CD4-positive, alpha-beta T cell (primary cell): ENCODE data around the gene COL15A1. TPM values are rescaled to one million over a fixed set of nuclear protein-coding genes. Genes with fewer than 3 reads are reported as not detected.

Experiments
- ATAC-seq: fragments of 200-7000 bp; cut with Tn5 transposase; one replicate; pipeline ENCODE4 v1.10.0; 2022; ENCODE audit warnings: mild to moderate bottlenecking; ENCODE audit not compliant: poor library complexity
- CTCF ChIA-PET: fragments of 350-600 bp; sonication (Branson Sonifier 250); formaldehyde crosslinking; loops from one replicate; lab custom pipeline; 2021; ENCODE audit warnings: antibody characterized with exemption, inconsistent platforms; lab: Charles Lee
- POLR2A ChIA-PET: fragments of 350-600 bp; sonication (Branson Sonifier 250); formaldehyde crosslinking; loops from one replicate; lab custom pipeline; 2021; ENCODE audit warnings: antibody characterized with exemption, inconsistent platforms; lab: Charles Lee
- DNase-seq, 14 experiments: peaks; one replicate each; pipeline ENCODE4 v3.0.0-alpha.2; 2013 to 2020; ENCODE audit warnings: mixed read lengths in 2 of 14
- H3K27ac ChIP-seq, 2 donors: one replicate each; pipeline versions ENCODE4 v1.5.1 to v1.7.0; 2013; ENCODE audit warnings: low read length in 2 of 2, low read depth in 1 of 2, mild to moderate bottlenecking in 1 of 2
- H3K27me3 ChIP-seq, 2 experiments: 1 replicate in 1 of 2; 2 replicates in 1 of 2; pipeline versions ENCODE4 v1.6.1 to v1.7.0; 2013; ENCODE audit warnings: low read length in 2 of 2, control low read depth in 1 of 2, mild to moderate bottlenecking in 1 of 2, moderate library complexity in 1 of 2; ENCODE audit not compliant: insufficient read depth in 2 of 2, control insufficient read depth in 1 of 2
- H3K36me3 ChIP-seq: one replicate; pipeline ENCODE4 v1.6.1; 2013; ENCODE audit warnings: low read length, control low read depth; ENCODE audit not compliant: insufficient read depth
- H3K4me1 ChIP-seq: one replicate; pipeline ENCODE4 v1.6.1; 2013; ENCODE audit warnings: low read length, control low read depth; ENCODE audit not compliant: insufficient read depth
- H3K4me3 ChIP-seq: one replicate; pipeline ENCODE4 v1.5.1; 2013; ENCODE audit warnings: mild to moderate bottlenecking, low read length, moderate library complexity
- H3K9me3 ChIP-seq, 2 experiments: 1 replicate in 1 of 2; 2 replicates in 1 of 2; pipeline versions ENCODE4 v1.6.1 to v1.7.0; 2013; ENCODE audit warnings: low read length in 2 of 2, mild to moderate bottlenecking in 2 of 2, control low read depth in 1 of 2, moderate library complexity in 1 of 2; ENCODE audit not compliant: control insufficient read depth in 1 of 2, insufficient read depth in 1 of 2
- H3K27ac Mint-ChIP-seq: one replicate; pipeline ENCODE4 v1.8.0; 2020; ENCODE audit warnings: mixed read lengths
- H3K27me3 Mint-ChIP-seq: one replicate; pipeline ENCODE4 v1.8.0; 2021; ENCODE audit warnings: mixed read lengths
- H3K36me3 Mint-ChIP-seq: one replicate; pipeline ENCODE4 v1.8.0; 2021; ENCODE audit warnings: low read depth, mixed read lengths
- H3K4me1 Mint-ChIP-seq: one replicate; pipeline ENCODE4 v1.8.0; 2021; ENCODE audit warnings: low read depth, mixed read lengths
- H3K4me3 Mint-ChIP-seq: one replicate; pipeline ENCODE4 v1.8.0; 2020; ENCODE audit warnings: mild to moderate bottlenecking, mixed read lengths
- H3K9me3 Mint-ChIP-seq: one replicate; pipeline ENCODE4 v1.8.0; 2020; ENCODE audit warnings: mixed read lengths
- CTCF ChIP-seq: fragments of 200-600 bp; IDR thresholded peaks from one replicate; pipeline ENCODE4 v1.8.0; 2022; ENCODE audit warnings: antibody characterized with exemption, mild to moderate bottlenecking
- intact Hi-C, 2 experiments: fragments of 100-400 bp; cut with DNase I in 1 of 2; cut with micrococcal nuclease in 1 of 2; formaldehyde crosslinking; loops; one replicate each; pipeline versions ENCODE4 v1.15.1 to v1.9.0; 2023 to 2025; cut with DNase I, micrococcal nuclease
- total RNA-seq, 174 experiments: library from RNA in 2 of 174; stranded (reverse) in 2 of 174; gene quantifications; one replicate each; pipeline ENCODE4 v1.2.3 and lab custom pipeline; 2021 to 2026

Gene COL15A1
- total RNA-seq, 2 experiments from 2014 or later = not detected

- H3K4me1 Mint-ChIP-seq = no peaks in the 10 kb centered on the region
- no peak overlapping the region for H3K4me3 Mint-ChIP-seq
- intact Hi-C loops = no loop called here
- H3K27ac Mint-ChIP-seq = no peak overlapping the region
- no peak for TF ChIP-seq CTCF
- CTCF ChIA-PET = no interaction called here
- Histone ChIP-seq H3K4me1 (no peaks in the 10 kb centered on the region), H3K27me3 (peaks cover 0 to 5% of the 10 kb centered on the region in 2 experiments), H3K9me3 (peaks cover 0 to 11% of the 10 kb centered on the region in 2 experiments), H3K27ac (no peak overlapping the region), H3K36me3 (no peaks in the 10 kb centered on the region), H3K4me3 (no peak overlapping the region)
- POLR2A ChIA-PET = no interaction called here
- no peak for DNase-seq
- peaks cover 29% of the 10 kb centered on the region for H3K27me3 Mint-ChIP-seq
- H3K9me3 Mint-ChIP-seq = peaks cover 2% of the 10 kb centered on the region
- no peak for ATAC-seq
- H3K36me3 Mint-ChIP-seq = no peaks in the 10 kb centered on the region
Observed at GRCh38 chr9:98954244-98954610, 10.5 kb downstream of the COL15A1 start.

- no peaks in the 10 kb centered on the region for H3K36me3 Mint-ChIP-seq
- H3K4me3 ChIP-seq = no peak overlapping the region
- no peak overlapping the region for H3K4me3 Mint-ChIP-seq
- H3K9me3 Mint-ChIP-seq = peaks cover 2% of the 10 kb centered on the region
- no peak for DNase-seq
- TF ChIP-seq CTCF = no peak
- ChIA-PET CTCF (no interaction called here), POLR2A (no interaction called here)
- no peaks in the 10 kb centered on the region for H3K36me3 ChIP-seq
- H3K27ac ChIP-seq = no peak overlapping the region
- no peaks in the 10 kb centered on the region for H3K4me1 ChIP-seq
- peaks cover 0 to 11% of the 10 kb centered on the region in 2 experiments for H3K9me3 ChIP-seq
- H3K27ac Mint-ChIP-seq = no peak overlapping the region
- ATAC-seq = no peak
- peaks cover 22% of the 10 kb centered on the region for H3K27me3 Mint-ChIP-seq
- H3K4me1 Mint-ChIP-seq = no peaks in the 10 kb centered on the region
- intact Hi-C loops = no loop called here
- H3K27me3 ChIP-seq = peaks cover 0 to 5% of the 10 kb centered on the region in 2 experiments
Observed at GRCh38 chr9:98955259-98955658, 11.6 kb downstream of the COL15A1 start.

DNA sequence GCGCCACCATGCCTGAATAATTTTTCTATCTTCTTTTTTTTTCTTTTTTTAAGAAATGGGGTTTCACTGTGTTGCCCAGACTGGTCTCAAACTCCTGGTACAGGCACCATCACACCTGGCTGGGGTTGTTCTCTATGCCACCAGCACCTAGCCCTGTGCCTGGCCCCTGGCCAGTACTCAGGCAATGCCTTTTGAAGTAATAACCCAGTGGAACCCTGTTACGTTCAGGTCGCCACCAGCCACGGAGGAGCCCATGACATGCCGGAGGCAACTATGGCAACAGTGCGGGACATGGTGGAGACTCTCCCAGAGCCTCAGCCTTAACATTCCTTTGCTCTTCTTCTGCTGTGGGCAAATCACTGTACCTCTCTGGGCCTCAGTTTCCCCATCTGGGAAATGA, 14.1 kb downstream of the COL15A1 start:
- no peak overlapping the region for H3K4me3 Mint-ChIP-seq
- H3K27ac ChIP-seq = no peak overlapping the region
- peaks cover 14% of the 10 kb centered on the region for H3K27me3 Mint-ChIP-seq
- no peak for TF ChIP-seq CTCF
- H3K36me3 Mint-ChIP-seq = no peaks in the 10 kb centered on the region
- intact Hi-C loops = no loop called here
- no peaks in the 10 kb centered on the region for H3K36me3 ChIP-seq
- H3K27ac Mint-ChIP-seq = no peak overlapping the region
- peaks cover 2% of the 10 kb centered on the region for H3K9me3 Mint-ChIP-seq
- H3K4me3 ChIP-seq = no peak overlapping the region
- no peaks in the 10 kb centered on the region for H3K4me1 ChIP-seq
- no peak for DNase-seq
- ChIA-PET CTCF (no interaction called here), POLR2A (no interaction called here)
- no peaks in the 10 kb centered on the region for H3K27me3 ChIP-seq
- ATAC-seq = no peak
- H3K4me1 Mint-ChIP-seq = no peaks in the 10 kb centered on the region
- H3K9me3 ChIP-seq = peaks cover 0 to 11% of the 10 kb centered on the region in 2 experiments
